Tibial nerve (tissue), 4 donors: Measurements from ENCODE around the gene DEGS1.

ENCODE experiments used
- EP300 ChIP-seq, 2 donors: sonication (generic); formaldehyde crosslinking; IDR thresholded peaks; one replicate each; pipeline ENCODE4 v1.6.1; 2017; ENCODE audit warnings: antibody characterized with exemption in 2 of 2, mild to moderate bottlenecking in 1 of 2
- POLR2A ChIP-seq, 2 donors: fragments of 450-650 bp; IDR thresholded peaks; one replicate each; pipeline ENCODE4 v1.6.1; 2017; ENCODE audit warnings: antibody characterized with exemption in 2 of 2, mild to moderate bottlenecking in 2 of 2, moderate library complexity in 2 of 2
- TF ChIP-seq, protein P1 (sequence below), 5 experiments: fragments of 200-600 bp in 3 of 5; fragments of 450-650 bp in 2 of 5; sonication (generic) in 3 of 5; IDR thresholded peaks; one replicate each; pipeline ENCODE4 v1.5.1; 2016 to 2019; ENCODE audit warnings: antibody characterized with exemption in 5 of 5, mild to moderate bottlenecking in 3 of 5, moderate library complexity in 2 of 5

DNA sequence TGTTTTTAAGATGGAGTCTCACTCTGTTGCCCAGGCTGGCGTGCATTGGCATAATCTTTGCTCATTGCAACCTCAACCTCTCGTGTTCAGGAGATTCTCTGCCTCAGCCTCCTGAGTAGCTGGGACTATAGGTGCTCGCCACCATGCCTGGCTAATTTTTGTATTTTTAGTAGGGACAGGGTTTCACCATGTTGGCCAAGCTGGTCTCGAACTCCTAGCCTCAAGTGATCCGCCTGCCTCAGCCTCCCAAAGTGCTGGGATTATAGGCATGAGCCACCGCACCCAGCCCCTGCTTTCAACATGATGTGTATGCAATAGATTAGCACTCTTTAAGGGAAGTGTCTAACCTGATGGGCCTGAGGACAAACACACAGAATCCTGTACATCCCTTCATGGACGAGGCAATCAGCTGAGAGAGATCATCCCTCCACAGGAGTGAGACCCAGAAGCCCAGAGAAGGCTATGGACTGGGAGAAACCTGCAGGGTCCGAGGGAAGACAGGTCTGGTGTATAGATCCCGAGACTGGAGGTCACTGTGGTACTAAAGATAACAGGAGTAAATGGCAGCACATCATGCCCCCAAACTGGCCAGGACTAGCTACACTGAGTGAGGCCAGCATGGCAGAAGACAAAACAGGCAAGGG lies 5.6 kb upstream of the DEGS1 start:
- TF ChIP-seq, protein P1, sequence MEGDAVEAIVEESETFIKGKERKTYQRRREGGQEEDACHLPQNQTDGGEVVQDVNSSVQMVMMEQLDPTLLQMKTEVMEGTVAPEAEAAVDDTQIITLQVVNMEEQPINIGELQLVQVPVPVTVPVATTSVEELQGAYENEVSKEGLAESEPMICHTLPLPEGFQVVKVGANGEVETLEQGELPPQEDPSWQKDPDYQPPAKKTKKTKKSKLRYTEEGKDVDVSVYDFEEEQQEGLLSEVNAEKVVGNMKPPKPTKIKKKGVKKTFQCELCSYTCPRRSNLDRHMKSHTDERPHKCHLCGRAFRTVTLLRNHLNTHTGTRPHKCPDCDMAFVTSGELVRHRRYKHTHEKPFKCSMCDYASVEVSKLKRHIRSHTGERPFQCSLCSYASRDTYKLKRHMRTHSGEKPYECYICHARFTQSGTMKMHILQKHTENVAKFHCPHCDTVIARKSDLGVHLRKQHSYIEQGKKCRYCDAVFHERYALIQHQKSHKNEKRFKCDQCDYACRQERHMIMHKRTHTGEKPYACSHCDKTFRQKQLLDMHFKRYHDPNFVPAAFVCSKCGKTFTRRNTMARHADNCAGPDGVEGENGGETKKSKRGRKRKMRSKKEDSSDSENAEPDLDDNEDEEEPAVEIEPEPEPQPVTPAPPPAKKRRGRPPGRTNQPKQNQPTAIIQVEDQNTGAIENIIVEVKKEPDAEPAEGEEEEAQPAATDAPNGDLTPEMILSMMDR (IDR thresholded peaks at IDR 0.05): no peak
- TF ChIP-seq POLR2A (IDR thresholded peaks at IDR 0.05) (no peak), EP300 (IDR thresholded peaks at IDR 0.05) (no peak)
